Nephron progenitor cell (in vitro differentiated cells): ENCODE data around the gene CNTNAP5.

Source experiments
- DNase-seq: peaks from one replicate; pipeline ENCODE4 v3.0.0; 2021
- H3K27ac Mint-ChIP-seq: 2 replicates; pipeline ENCODE4 v1.8.0; 2021; ENCODE audit warnings: mild to moderate bottlenecking, moderate library complexity, mixed read lengths
- H3K27me3 Mint-ChIP-seq: 2 replicates; pipeline ENCODE4 v1.8.0; 2021; ENCODE audit warnings: mild to moderate bottlenecking, low read depth, mixed read lengths; ENCODE audit not compliant: poor library complexity
- H3K36me3 Mint-ChIP-seq: 2 replicates; pipeline ENCODE4 v1.8.0; 2021; ENCODE audit warnings: low read depth, mixed read lengths
- H3K4me1 Mint-ChIP-seq: 2 replicates; pipeline ENCODE4 v1.8.0; 2021; ENCODE audit warnings: mixed read lengths
- H3K4me3 Mint-ChIP-seq: 2 replicates; pipeline ENCODE4 v1.8.0; 2021; ENCODE audit warnings: mild to moderate bottlenecking, moderate library complexity, mixed read lengths
- H3K9me3 Mint-ChIP-seq: 2 replicates; pipeline ENCODE4 v1.8.0; 2021; ENCODE audit warnings: mild to moderate bottlenecking, moderate library complexity, mixed read lengths
- TF ChIP-seq, protein P1 (sequence below): fragments of 200-600 bp; sonication (generic); IDR thresholded peaks from 2 replicates; pipeline ENCODE4 v1.5.0; 2021; ENCODE audit warnings: antibody characterized with exemption

Gene CNTNAP5

DNA sequence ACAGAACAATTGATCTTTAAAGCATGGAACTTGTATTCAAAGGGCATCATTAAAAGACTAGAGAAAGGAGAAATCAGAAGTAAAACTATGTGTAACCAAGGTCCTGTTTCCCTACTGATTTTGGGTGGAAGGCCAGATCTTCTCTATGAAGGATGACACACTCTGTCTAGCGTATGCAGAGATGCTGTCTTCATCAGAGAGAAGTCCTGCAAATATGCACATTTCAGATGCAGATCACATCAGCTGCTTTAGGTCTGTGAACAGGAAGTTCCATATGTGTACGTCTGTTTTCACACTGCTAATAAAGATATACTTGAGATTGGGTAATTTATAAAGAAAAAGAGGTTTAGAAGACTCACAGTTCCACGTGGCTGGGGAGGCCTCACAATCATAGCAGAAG lies 857.3 kb downstream of the CNTNAP5 start:
- Mint-ChIP-seq H3K4me1 (no peaks in the 10 kb centered on the region), H3K9me3 (no peaks in the 10 kb centered on the region), H3K36me3 (no peaks in the 10 kb centered on the region), H3K27ac (no peak overlapping the region), H3K4me3 (no peak overlapping the region), H3K27me3 (peaks cover 4% of the 10 kb centered on the region)
- TF ChIP-seq, protein P1, sequence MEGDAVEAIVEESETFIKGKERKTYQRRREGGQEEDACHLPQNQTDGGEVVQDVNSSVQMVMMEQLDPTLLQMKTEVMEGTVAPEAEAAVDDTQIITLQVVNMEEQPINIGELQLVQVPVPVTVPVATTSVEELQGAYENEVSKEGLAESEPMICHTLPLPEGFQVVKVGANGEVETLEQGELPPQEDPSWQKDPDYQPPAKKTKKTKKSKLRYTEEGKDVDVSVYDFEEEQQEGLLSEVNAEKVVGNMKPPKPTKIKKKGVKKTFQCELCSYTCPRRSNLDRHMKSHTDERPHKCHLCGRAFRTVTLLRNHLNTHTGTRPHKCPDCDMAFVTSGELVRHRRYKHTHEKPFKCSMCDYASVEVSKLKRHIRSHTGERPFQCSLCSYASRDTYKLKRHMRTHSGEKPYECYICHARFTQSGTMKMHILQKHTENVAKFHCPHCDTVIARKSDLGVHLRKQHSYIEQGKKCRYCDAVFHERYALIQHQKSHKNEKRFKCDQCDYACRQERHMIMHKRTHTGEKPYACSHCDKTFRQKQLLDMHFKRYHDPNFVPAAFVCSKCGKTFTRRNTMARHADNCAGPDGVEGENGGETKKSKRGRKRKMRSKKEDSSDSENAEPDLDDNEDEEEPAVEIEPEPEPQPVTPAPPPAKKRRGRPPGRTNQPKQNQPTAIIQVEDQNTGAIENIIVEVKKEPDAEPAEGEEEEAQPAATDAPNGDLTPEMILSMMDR: no peak
- DNase-seq: no peak

DNA sequence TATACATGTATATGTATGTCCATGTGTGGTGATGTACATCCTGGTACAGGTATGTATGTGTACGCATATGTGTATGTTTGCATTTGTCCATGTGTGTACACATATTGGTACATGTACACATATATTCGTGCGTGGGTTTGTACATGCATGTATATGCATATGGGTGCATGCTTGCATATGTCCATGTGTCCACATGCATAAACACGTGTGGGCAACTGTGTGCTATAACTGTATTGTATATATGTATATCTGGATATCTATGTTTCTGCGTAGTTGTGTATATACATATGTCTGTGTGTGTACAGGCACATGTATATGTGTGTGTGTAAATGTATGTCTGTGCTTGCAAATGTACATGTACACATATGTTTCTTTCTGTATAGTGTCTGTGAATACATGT lies 858.5 kb downstream of the CNTNAP5 start:
- Mint-ChIP-seq H3K4me1 (no peaks in the 10 kb centered on the region), H3K27me3 (peaks cover 4% of the 10 kb centered on the region), H3K9me3 (no peaks in the 10 kb centered on the region), H3K4me3 (no peak overlapping the region), H3K27ac (no peak overlapping the region), H3K36me3 (no peaks in the 10 kb centered on the region)
- TF ChIP-seq, protein P1: no peak
- DNase-seq: no peak

DNA sequence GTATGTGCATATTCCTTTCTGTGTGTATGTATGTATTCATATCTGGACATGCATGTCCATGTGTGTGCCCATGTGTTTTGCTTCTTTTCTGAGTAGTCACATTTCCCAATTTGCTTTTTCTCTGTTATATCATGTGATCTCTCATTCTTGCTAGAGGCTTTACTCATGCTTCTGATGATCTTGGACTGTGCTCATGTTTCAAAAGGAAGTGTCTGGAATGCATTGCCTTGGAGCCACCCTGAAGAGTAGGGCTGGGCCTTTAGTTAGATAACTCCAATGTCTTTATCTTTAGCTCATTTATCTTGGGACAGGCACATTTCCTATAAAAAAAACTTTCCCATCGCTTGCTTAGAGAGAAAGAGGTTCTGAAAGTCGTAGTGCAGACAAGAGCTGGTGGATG lies 859.2 kb downstream of the CNTNAP5 start:
- no peaks in the 10 kb centered on the region for H3K9me3 Mint-ChIP-seq
- peaks cover 4% of the 10 kb centered on the region for H3K27me3 Mint-ChIP-seq
- H3K4me1 Mint-ChIP-seq: no peaks in the 10 kb centered on the region
- no peak for DNase-seq
- H3K36me3 Mint-ChIP-seq: no peaks in the 10 kb centered on the region
- TF ChIP-seq, protein P1: no peak
- H3K27ac Mint-ChIP-seq: no peak overlapping the region
- H3K4me3 Mint-ChIP-seq: no peak overlapping the region

DNA sequence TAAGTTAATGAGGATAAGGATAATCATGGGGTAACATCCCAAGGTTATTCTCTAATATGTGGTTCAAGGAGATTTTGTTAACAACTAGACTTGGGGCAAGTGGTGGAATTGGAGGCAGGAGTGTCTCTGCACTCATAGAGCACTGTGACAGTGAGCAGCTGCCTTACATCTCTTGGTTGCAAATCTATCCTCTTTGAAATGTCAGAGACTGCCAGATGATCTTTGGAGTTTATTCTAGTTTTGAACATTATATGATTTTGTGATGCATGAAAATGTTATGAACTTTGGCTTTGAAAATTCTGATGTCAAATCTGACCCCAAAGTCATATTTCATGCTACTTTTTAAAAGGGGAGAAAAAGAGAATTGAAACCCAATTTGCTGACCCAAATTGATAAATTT lies 861.1 kb downstream of the CNTNAP5 start:
- DNase-seq: no peak
- Mint-ChIP-seq H3K4me1 (no peaks in the 10 kb centered on the region), H3K9me3 (no peaks in the 10 kb centered on the region), H3K36me3 (no peaks in the 10 kb centered on the region), H3K27me3 (no peaks in the 10 kb centered on the region), H3K4me3 (no peak overlapping the region), H3K27ac (no peak overlapping the region)
- TF ChIP-seq, protein P1: no peak

DNA sequence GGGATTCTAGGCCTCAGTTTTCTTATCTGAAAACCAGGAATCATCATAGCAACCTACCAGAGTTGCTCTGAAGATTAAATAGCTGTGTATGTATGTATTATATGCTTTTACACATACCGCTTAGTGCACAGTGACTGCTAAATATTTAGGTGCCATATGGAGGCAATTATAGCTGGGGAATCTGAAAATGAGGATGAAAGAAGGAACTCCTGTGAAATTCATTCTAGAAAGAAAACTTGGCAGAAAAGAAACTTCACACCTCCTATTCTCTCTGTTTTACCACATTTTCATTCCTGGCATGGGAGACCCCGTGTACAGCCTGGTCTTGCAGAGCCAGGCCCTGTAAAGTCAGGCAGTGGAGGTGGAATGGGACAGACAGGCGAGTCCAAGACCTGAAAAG lies 862.4 kb downstream of the CNTNAP5 start:
- no peaks in the 10 kb centered on the region for H3K36me3 Mint-ChIP-seq
- no peaks in the 10 kb centered on the region for H3K4me1 Mint-ChIP-seq
- H3K27ac Mint-ChIP-seq: no peak overlapping the region
- H3K27me3 Mint-ChIP-seq: no peaks in the 10 kb centered on the region
- no peak overlapping the region for H3K4me3 Mint-ChIP-seq
- TF ChIP-seq, protein P1: no peak
- no peak for DNase-seq
- H3K9me3 Mint-ChIP-seq: no peaks in the 10 kb centered on the region

DNA sequence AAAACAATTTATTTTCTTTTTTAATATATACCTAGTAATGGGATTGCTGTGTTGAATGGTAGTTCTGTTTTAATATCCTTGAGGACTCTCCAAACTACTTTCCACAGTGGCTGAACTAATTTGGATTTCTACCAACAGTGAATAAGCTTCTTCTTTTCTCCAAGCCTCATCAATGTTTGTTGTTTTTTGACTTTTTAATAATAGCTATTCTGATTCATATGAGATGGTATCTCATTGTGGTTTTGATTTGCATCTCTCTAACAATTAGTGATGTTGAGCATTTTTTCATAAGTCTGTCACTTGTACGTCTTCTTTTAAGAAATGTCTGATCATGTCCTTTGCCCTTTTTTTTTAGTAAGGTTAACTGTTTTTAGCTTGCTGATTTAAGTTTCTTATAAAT lies 863.3 kb downstream of the CNTNAP5 start:
- no peaks in the 10 kb centered on the region for H3K4me1 Mint-ChIP-seq
- H3K4me3 Mint-ChIP-seq: no peak overlapping the region
- DNase-seq: no peak
- TF ChIP-seq, protein P1: no peak
- H3K9me3 Mint-ChIP-seq: no peaks in the 10 kb centered on the region
- no peaks in the 10 kb centered on the region for H3K27me3 Mint-ChIP-seq
- H3K27ac Mint-ChIP-seq: no peak overlapping the region
- no peaks in the 10 kb centered on the region for H3K36me3 Mint-ChIP-seq
